Neural cell (in vitro differentiated cells): Measurements from ENCODE around the gene TRIM47. TPM values are rescaled to one million over a fixed set of nuclear protein-coding genes. Genes with fewer than 3 reads are reported as not detected.

ENCODE experiments used
- H2AFZ ChIP-seq: fragments of 200-600, 300-800 bp; sonication (generic), shearing (Covaris generic); 2 replicates; pipeline ENCODE4 v1.6.0; 2014; ENCODE audit warnings: low read depth, mild to moderate bottlenecking, antibody characterized with exemption, low read length, moderate library complexity
- H3F3A ChIP-seq: fragments of 200-600 bp; shearing (Covaris generic); 2 replicates; pipeline ENCODE4 v1.6.1; 2016; ENCODE audit warnings: mild to moderate bottlenecking, moderate library complexity, mixed read lengths, antibody characterized with exemption, low read length; ENCODE audit not compliant: insufficient read depth, poor library complexity, severe bottlenecking
- H3K27ac ChIP-seq: fragments of 200-600, 300-800 bp; sonication (generic), shearing (Covaris generic); 2 replicates; pipeline ENCODE4 v1.5.1; 2014; ENCODE audit warnings: mild to moderate bottlenecking, low read length, moderate library complexity
- H3K27me3 ChIP-seq: fragments of 300-800, 200-600 bp; sonication (generic), shearing (Covaris generic); 2 replicates; pipeline ENCODE4 v1.6.0; 2014; ENCODE audit warnings: mild to moderate bottlenecking, low read depth, low read length, moderate library complexity; ENCODE audit not compliant: insufficient read depth
- H3K36me3 ChIP-seq: fragments of 300-800, 200-600 bp; sonication (generic), shearing (Covaris generic); 2 replicates; pipeline ENCODE4 v1.5.1; 2014; ENCODE audit warnings: mild to moderate bottlenecking, antibody characterized with exemption, low read length, moderate library complexity; ENCODE audit not compliant: insufficient read depth
- H3K4me2 ChIP-seq: fragments of 300-800, 200-600 bp; sonication (generic), shearing (Covaris generic); 2 replicates; pipeline ENCODE4 v1.6.0; 2014; ENCODE audit warnings: mild to moderate bottlenecking, low read length
- H3K4me3 ChIP-seq: fragments of 300-800, 200-600 bp; sonication (generic), shearing (Covaris generic); 2 replicates; pipeline ENCODE4 v1.5.1; 2014; ENCODE audit warnings: mild to moderate bottlenecking, low read length, moderate library complexity
- H3K79me2 ChIP-seq: fragments of 200-600 bp; shearing (Covaris generic); replicated peaks from 2 replicates; pipeline ENCODE4 v1.6.0; 2014; ENCODE audit warnings: mild to moderate bottlenecking, low read length, moderate library complexity; ENCODE audit not compliant: insufficient read depth
- H3K9ac ChIP-seq: fragments of 300-800, 200-600 bp; sonication (generic), shearing (Covaris generic); 2 replicates; pipeline ENCODE4 v1.6.1; 2016; ENCODE audit warnings: mild to moderate bottlenecking, low read length, mixed read lengths
- H3K9me2 ChIP-seq: fragments of 200-600 bp; shearing (Covaris generic); 2 replicates; pipeline ENCODE4 v1.6.1; 2016; ENCODE audit warnings: mild to moderate bottlenecking, low read length, mixed read lengths; ENCODE audit not compliant: insufficient read depth
- H3K9me3 ChIP-seq: fragments of 200-600, 300-800 bp; sonication (generic), shearing (Covaris generic); 2 replicates; pipeline ENCODE4 v1.6.1; 2016; ENCODE audit warnings: mild to moderate bottlenecking, mixed run types, low read length, moderate library complexity, mixed read lengths
- H4K20me1 ChIP-seq: fragments of 200-600 bp; shearing (Covaris generic); 2 replicates; pipeline ENCODE4 v1.6.1; 2016; ENCODE audit warnings: mild to moderate bottlenecking, mixed run types; ENCODE audit not compliant: insufficient read depth
- CTCF ChIP-seq: fragments of 450-650 bp; IDR thresholded peaks from 2 replicates; pipeline ENCODE4 v1.5.1; 2014; ENCODE audit warnings: antibody characterized with exemption, mild to moderate bottlenecking, moderate library complexity; ENCODE audit not compliant: poor library complexity, severe bottlenecking
- EP300 ChIP-seq: fragments of 450-650 bp; conservative IDR thresholded peaks from 2 replicates; pipeline ENCODE4 v1.6.1; 2014; ENCODE audit warnings: antibody characterized with exemption, mild to moderate bottlenecking, moderate library complexity; ENCODE audit not compliant: poor library complexity, severe bottlenecking
- EZH2 ChIP-seq: fragments of 200-600, 300-800 bp; shearing (Covaris generic), sonication (generic); IDR thresholded peaks from 2 replicates; pipeline ENCODE4 v1.6.1; 2014; ENCODE audit warnings: antibody characterized with exemption, low read length, borderline replicate concordance, mild to moderate bottlenecking; ENCODE audit not compliant: insufficient read depth, poor library complexity, severe bottlenecking
- MXI1 ChIP-seq: fragments of 450-650 bp; conservative IDR thresholded peaks from 2 replicates; pipeline ENCODE4 v1.6.1; 2014; ENCODE audit warnings: antibody characterized with exemption, mild to moderate bottlenecking; ENCODE audit not compliant: poor library complexity, severe bottlenecking
- POLR2AphosphoS5 ChIP-seq: IDR thresholded peaks from 2 replicates; pipeline ENCODE4 v1.6.1; 2012
- RAD21 ChIP-seq: fragments of 450-650 bp; conservative IDR thresholded peaks from 2 replicates; pipeline ENCODE4 v1.6.1; 2014; ENCODE audit warnings: antibody characterized with exemption, mild to moderate bottlenecking, moderate library complexity
- REST ChIP-seq: IDR thresholded peaks from 2 replicates; pipeline ENCODE4 v1.6.1; 2012; ENCODE audit warnings: borderline replicate concordance
- SMC3 ChIP-seq: fragments of 450-650 bp; conservative IDR thresholded peaks from 2 replicates; pipeline ENCODE4 v1.6.1; 2014; ENCODE audit warnings: antibody characterized with exemption, mild to moderate bottlenecking, moderate library complexity; ENCODE audit not compliant: poor library complexity
- TAF1 ChIP-seq: IDR thresholded peaks from 2 replicates; pipeline ENCODE4 v1.6.1; 2012; ENCODE audit warnings: low read depth
- polyA plus RNA-seq: library from polyadenylated mRNA; depleted of rRNA; stranded (reverse); fragments of >200 nt; gene quantifications from 2 replicates; pipeline ENCODE4 v1.2.3, GENCODE V29; 2014

TRIM47 gene
- polyA plus RNA-seq, 1 donor from 2014 or later, result 0.67 TPM

GRCh38 chr17:75920045-75920560 lies 41.7 kb upstream of the TRIM47 start:
- no peak overlapping the region for H3K9ac ChIP-seq
- H3F3A ChIP-seq, result no peaks in the 10 kb centered on the region
- H3K36me3 ChIP-seq, result no peaks in the 10 kb centered on the region
- H3K27me3 ChIP-seq, result no peaks in the 10 kb centered on the region
- H3K27ac ChIP-seq, result no peak overlapping the region
- TF ChIP-seq CTCF (no peak), POLR2AphosphoS5 (no peak), EP300 (no peak), TAF1 (no peak), REST (no peak), RAD21 (no peak)
- H4K20me1 ChIP-seq, result no peaks in the 10 kb centered on the region
- no peak overlapping the region for H3K4me3 ChIP-seq
- no peaks in the 10 kb centered on the region for H3K9me2 ChIP-seq
- no peaks in the 10 kb centered on the region for H3K79me2 ChIP-seq
- no peak overlapping the region for H2AFZ ChIP-seq
- no peak overlapping the region for H3K4me2 ChIP-seq
- no peaks in the 10 kb centered on the region for H3K9me3 ChIP-seq

GRCh38 chr17:75919611-75920010 lies 41.2 kb upstream of the TRIM47 start:
- H3K36me3 ChIP-seq, result no peaks in the 10 kb centered on the region
- no peaks in the 10 kb centered on the region for H3K9me2 ChIP-seq
- H3K9me3 ChIP-seq, result no peaks in the 10 kb centered on the region
- H3K4me3 ChIP-seq, result no peak overlapping the region
- no peak for TF ChIP-seq CTCF
- no peak for TF ChIP-seq MXI1
- no peak for TF ChIP-seq EZH2
- TF ChIP-seq EP300, result no peak
- no peak for TF ChIP-seq RAD21
- no peak for TF ChIP-seq REST
- no peak for TF ChIP-seq POLR2AphosphoS5
- no peak for TF ChIP-seq TAF1
- TF ChIP-seq SMC3, result no peak
- H3F3A ChIP-seq, result no peaks in the 10 kb centered on the region
- no peaks in the 10 kb centered on the region for H3K79me2 ChIP-seq
- no peaks in the 10 kb centered on the region for H3K27me3 ChIP-seq
- no peak overlapping the region for H3K9ac ChIP-seq
- H2AFZ ChIP-seq, result no peak overlapping the region
- no peak overlapping the region for H3K4me2 ChIP-seq
- no peaks in the 10 kb centered on the region for H4K20me1 ChIP-seq
- no peak overlapping the region for H3K27ac ChIP-seq
